Activated effector memory CD4-positive, alpha-beta T cell treated with Interleukin-2 at 50 U/mL for 16 hours (primary cell): ENCODE data around the gene IMPDH1.
A peak's percentile ranks its signal among the peaks of the same experiment; 100 is the strongest.

Experiments
- DNase-seq: peaks from one replicate; pipeline ENCODE4 v3.0.0-alpha.2; 2020

IMPDH1 gene

GRCh38 chr7:128404886-128405470 lies 4.8 kb downstream of the IMPDH1 start:
- DNase-seq = no peak

- no peak for DNase-seq
Measured at GRCh38 chr7:128404143-128404681, 5.6 kb downstream of the IMPDH1 start.

GRCh38 chr7:128403676-128404075 lies 6.1 kb downstream of the IMPDH1 start:
- DNase-seq = no peak

DNA sequence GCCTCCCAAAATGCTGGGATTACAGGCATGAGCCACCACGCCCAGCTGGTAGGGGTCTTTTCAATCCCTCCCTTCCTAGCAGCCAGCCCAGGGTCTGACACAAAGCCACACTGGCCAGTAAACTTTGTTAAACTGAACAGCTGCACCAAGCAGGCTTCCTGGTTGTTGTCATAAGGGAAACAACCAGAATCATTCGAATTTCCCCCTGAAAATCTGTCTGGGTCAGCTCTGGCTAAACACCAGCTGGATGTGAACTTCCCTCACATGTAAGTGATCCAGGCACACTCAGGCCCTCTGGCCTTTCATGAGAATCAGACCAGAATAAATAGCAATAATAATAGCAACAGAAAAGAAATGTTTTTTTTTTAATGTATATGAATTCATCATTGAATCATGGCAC lies 7.4 kb downstream of the IMPDH1 start:
- DNase-seq = no peak

GRCh38 chr7:128400566-128400965 lies 9.2 kb downstream of the IMPDH1 start:
- no peak for DNase-seq

- no peak for DNase-seq
Measured at GRCh38 chr7:128399991-128400390, 9.8 kb downstream of the IMPDH1 start.

- no peak for DNase-seq
Measured at GRCh38 chr7:128398841-128399135, 11.0 kb downstream of the IMPDH1 start.

GRCh38 chr7:128398016-128398840 lies 11.6 kb downstream of the IMPDH1 start:
- peak; percentile 15 for DNase-seq

DNA sequence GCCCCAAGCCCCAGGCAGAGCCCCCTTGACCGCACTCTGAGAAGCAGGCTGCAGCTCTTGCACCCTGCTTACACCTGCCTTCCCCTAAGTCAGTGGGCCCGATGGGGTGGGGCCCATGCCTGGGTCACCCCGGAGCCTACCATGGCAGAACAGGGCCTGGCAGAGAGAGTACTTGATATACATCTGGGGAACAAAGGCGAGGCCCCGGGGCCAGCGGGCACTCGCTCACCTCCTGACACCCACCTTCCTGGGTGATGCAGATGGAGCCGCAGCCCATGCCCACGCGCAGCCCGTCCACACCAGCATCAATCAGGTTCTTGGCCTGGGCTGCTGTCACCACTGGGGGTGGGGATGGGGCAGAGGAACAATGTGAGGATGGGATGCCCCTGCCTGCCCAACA lies 13.4 kb downstream of the IMPDH1 start:
- DNase-seq = no peak

DNA sequence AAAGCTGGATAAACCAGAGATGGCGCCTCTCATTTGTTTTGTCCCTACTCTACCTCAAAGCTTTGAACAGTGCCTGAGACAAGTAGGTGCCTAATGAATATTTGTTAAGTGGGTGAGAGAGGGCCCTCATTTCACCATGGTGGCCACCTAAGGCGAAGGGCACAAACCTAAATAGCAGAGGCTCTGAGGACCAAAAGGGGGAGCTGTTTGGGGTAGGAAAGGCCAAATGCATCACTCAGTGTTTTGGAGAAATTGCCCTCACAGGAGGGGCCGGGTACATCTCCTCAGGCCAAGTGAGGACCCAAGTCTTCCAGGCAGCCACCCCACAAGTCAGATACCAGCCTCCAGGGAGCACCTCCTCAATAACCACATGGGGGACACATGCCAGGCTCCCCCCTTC lies 14.0 kb downstream of the IMPDH1 start:
- no peak for DNase-seq

GRCh38 chr7:128394904-128395496 lies 14.8 kb downstream of the IMPDH1 start:
- no peak for DNase-seq

DNA sequence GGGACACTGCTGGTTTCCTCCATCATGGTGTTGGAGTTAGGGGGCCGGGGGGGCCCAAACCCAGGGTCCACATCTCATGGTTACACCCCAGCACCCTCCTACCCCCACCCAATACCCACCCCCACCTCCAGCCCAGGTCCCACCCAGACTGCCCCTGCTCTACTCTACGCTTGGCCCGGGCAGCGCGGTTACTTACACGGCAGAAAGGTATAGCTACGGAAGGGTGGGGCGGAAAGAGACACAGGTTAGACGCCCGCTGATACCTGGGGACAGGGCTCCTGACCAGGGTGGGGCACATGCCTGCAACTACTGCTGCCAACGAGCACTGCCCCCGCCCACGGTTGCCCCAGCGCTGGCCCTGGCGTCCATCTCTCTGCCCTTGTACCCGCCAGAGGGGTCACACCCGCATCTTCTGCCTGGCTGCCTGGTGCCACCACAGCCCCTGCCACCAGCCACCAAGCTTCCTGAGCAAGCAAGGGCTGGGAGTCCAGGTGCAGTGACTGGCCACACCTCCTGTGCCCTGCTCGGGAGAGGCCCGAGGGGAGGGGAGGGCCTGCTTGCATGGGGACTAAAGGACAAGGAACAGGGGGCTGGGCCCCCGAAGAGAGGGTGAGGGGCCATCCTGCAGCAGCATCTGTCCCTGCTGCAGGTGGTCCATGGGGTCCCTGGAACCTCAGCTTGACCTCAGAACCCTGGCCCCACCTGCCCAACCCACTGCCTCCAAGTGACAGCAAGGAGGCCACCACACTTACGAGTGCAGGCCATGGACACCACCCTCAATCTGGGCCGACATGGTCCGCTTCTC lies 16.1 kb downstream of the IMPDH1 start:
- DNase-seq = no peak

DNA sequence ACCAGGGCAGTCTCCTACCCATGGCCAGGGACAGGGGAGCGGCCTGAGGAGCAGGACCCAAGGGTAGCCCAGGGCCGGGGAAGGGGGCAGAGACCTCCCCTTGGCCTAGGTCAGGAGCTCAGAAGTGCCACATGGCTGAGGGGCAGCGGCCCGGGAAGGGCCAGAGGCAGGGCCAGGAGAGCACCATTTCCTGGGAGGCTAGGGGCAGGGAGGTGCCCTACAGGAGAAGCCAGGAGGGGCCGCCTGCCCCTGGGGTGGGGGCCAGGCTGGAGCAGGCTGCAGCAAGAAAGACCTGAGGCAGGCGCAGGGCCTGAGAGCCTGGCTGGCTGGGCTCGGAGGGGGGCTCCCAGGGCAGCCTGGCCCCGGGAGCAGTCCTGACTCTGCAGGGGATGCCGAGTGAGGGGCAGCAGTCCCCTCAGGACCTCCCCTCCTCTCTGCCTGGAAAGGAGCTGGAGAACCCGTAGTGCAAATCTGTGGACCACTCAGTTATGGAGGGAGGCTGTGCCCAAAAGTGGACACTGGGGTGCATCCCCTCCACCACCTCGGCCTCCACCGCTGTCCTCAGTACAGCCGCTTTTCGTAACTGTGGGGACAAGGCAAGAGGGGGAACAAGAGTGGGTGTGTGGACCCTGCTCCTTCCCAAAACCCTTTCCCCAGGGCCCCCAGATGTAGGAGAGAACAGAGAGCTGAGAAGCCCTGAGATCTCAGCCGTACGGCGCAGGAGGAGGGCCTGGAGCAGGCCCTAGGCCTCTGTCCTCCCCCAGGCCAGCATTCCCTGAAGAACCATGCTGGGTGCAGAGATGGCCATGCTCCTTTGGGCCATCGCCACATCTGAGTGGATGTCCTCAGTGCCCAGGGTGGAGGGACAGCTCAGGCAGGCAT lies 17.1 kb downstream of the IMPDH1 start:
- no peak for DNase-seq

DNA sequence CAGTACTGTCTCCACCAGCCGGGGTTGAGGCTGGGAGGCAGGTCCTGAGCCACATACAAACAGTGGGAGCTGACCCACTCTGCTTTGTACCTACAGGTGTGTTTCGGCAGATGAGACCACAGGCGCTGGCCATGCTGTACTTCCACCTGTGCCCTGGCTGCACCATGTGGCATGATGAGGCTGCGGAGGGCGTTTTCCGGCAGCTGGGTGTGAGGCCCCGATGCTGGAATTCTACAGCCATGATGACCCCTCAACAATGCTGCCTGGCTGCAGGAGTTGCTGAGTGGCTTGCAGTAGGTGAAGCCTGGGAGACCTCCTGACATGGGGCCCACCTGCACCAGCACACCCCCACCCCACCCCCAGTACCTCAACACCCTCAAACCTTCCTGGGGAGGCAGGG lies 18.0 kb downstream of the IMPDH1 start:
- no peak for DNase-seq

DNA sequence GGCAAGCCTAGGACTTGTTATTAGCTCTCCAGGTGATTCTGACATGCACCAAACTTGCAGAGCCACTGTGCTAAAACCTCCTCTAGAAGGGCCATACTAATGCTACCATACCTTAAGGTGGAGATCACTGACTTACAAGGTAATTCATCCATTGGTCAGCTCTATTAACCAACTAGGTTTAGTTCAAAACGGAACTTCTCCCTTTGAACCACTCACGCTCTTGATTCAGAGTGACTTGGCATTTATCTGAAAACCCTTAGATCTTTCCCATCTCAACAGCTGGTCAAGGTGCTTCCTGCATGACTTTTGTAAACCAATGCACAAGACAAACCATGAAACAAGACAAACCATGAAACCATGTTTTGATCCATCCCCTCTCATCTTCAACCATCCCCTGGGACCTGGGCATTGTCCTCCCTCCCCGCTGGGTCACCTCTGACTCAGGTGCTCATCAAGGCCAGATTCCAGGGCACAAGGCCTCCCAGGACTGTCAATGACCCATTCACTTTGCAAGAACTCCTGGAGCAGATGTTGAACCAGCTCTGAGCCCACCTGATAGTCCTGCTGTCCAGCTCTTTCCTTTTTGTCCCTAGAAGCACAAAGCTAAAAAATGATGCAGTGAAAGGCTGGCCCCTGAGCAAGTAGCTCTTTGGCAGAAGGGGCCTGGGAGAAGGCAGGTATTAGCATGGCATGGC lies 18.8 kb downstream of the IMPDH1 start:
- no peak for DNase-seq

DNA sequence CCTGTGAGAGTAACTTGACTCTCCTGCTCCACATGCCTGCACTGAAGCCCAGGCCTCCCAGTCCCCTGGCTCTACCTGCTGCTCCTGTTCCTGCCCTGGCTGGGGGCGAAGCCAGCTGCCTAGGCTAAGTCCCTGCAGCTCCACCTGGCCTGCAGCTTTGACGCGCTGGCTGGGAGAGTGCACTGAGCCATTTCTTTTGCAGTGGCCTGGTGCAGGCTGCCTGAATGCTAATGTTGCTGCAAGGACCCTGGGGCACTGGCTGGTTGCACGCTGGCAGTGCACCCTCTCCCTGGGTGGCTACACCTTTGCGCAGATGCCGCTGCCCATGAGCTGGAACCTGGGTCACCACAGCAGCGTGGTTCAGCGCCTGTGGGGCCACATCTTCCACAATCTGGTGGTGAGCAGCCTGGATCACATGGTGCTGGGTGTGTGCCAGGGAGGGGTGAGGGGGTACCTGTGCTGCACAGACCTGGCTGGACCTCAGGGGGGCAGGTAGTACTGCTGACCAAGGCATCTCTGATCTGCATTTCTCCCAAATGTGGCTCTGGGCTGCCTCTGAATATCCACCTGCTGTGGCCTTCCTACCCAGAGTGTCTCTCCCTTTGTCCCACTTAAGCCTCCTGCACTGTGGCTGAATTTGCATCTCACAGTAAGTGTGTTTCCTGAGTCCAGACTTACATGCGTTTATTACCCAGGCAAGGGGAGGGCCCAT lies 20.0 kb downstream of the IMPDH1 start:
- no peak for DNase-seq

- DNase-seq = no peak
Measured at GRCh38 chr7:128389085-128389617, 20.6 kb downstream of the IMPDH1 start.

- DNase-seq = no peak
Measured at GRCh38 chr7:128388145-128388485, 21.7 kb downstream of the IMPDH1 start.

GRCh38 chr7:128387216-128388144 lies 22.3 kb downstream of the IMPDH1 start:
- peak; percentile 44 for DNase-seq
